ENCODE data around the gene DLK1.

DLK1 gene

GRCh38 chr14:100778526-100778882 is 51.8 kb downstream of the DLK1 start:
- no peak for DNase-seq

- no peak for DNase-seq
Observed at GRCh38 chr14:100778951-100779690, 52.4 kb downstream of the DLK1 start.

GRCh38 chr14:100779691-100780080 is 53.0 kb downstream of the DLK1 start:
- DNase-seq: no peak

- no peak for DNase-seq
Observed at GRCh38 chr14:100780246-100780645, 53.6 kb downstream of the DLK1 start.

GRCh38 chr14:100780646-100781355 is 54.1 kb downstream of the DLK1 start:
- DNase-seq: no peak

GRCh38 chr14:100781952-100782351 is 55.3 kb downstream of the DLK1 start:
- no peak for DNase-seq

- no peak for DNase-seq
Observed at GRCh38 chr14:100782516-100783320, 56.0 kb downstream of the DLK1 start.

- no peak for DNase-seq
Observed at GRCh38 chr14:100783630-100784370, 57.1 kb downstream of the DLK1 start.

- DNase-seq: no peak
Observed at GRCh38 chr14:100784523-100785337, 58.0 kb downstream of the DLK1 start.

- no peak for DNase-seq
Observed at GRCh38 chr14:100785338-100785615, 58.6 kb downstream of the DLK1 start.

GRCh38 chr14:100785626-100786025 is 58.9 kb downstream of the DLK1 start:
- no peak for DNase-seq

- no peak for DNase-seq
Observed at GRCh38 chr14:100786131-100786530, 59.4 kb downstream of the DLK1 start.

- no peak for DNase-seq
Observed at GRCh38 chr14:100786576-100787219, 60.0 kb downstream of the DLK1 start.

GRCh38 chr14:100787659-100788058 is 61.0 kb downstream of the DLK1 start:
- DNase-seq: no peak
